SK-N-SH (cell line): ENCODE data around the gene PPP1R16B. TPM values are rescaled to one million over a fixed set of nuclear protein-coding genes. Genes with fewer than 3 reads are reported as not detected.

Experiments used
- CTCF ChIA-PET: fragments of 300-600, 350-600 bp; formaldehyde crosslinking; extraction: SDS; loops from one replicate; lab custom pipeline; 2021; lab: Yijun Ruan, JAX
- POLR2A ChIA-PET: fragments of 350-600 bp; sonication (Branson Sonifier 250); formaldehyde crosslinking; extraction: SDS; loops from one replicate; lab custom pipeline; 2020; ENCODE audit warnings: antibody characterized with exemption, inconsistent platforms; lab: Yijun Ruan, JAX
- DNase-seq: peaks from one replicate; pipeline ENCODE4 v3.0.0; 2012
- H2AFZ ChIP-seq: fragments of 200-600 bp; sonication (generic); 2 replicates; pipeline ENCODE4 v1.8.1; 2016; ENCODE audit warnings: antibody characterized with exemption, mild to moderate bottlenecking, low read depth
- H3F3A ChIP-seq: fragments of 200-600 bp; sonication (generic); replicated peaks from 2 replicates; pipeline ENCODE3; 2016; ENCODE audit warnings: antibody characterized with exemption, mild to moderate bottlenecking; ENCODE audit not compliant: insufficient read depth
- H3K27ac ChIP-seq, 2 experiments: fragments of 200-500 bp in 1 of 2; fragments of 200-600 bp in 1 of 2; sonication (Bioruptor generic) in 1 of 2; sonication (generic), shearing (Covaris generic) in 1 of 2; 2 replicates each; pipeline versions ENCODE4 v1.5.1 to v1.6.1; 2014 to 2016; ENCODE audit warnings: low read depth in 2 of 2, inconsistent platforms in 1 of 2, low read length in 1 of 2, mild to moderate bottlenecking in 1 of 2, mixed read lengths in 1 of 2
- H3K27me3 ChIP-seq: fragments of 200-600 bp; sonication (generic), shearing (Covaris generic); 2 replicates; pipeline ENCODE4 v1.6.1; 2016; ENCODE audit warnings: mixed run types; ENCODE audit not compliant: insufficient read depth
- H3K36me3 ChIP-seq, 2 experiments: fragments of 200-500 bp in 1 of 2; fragments of 200-600 bp in 1 of 2; sonication (Bioruptor generic) in 1 of 2; sonication (generic) in 1 of 2; replicated peaks in 1 of 2; 2 replicates each; pipeline versions ENCODE3 to v1.5.1; 2014 to 2016; ENCODE audit warnings: low read length in 1 of 2, mild to moderate bottlenecking in 1 of 2; ENCODE audit not compliant: insufficient read depth in 2 of 2, control insufficient read depth in 1 of 2
- H3K4me1 ChIP-seq, 2 experiments: fragments of 200-500 bp in 1 of 2; fragments of 200-600 bp in 1 of 2; sonication (Bioruptor generic) in 1 of 2; sonication (generic), shearing (Covaris generic) in 1 of 2; 2 replicates each; pipeline versions ENCODE4 v1.5.1 to v1.6.1; 2014 to 2016; ENCODE audit warnings: low read depth in 1 of 2, low read length in 1 of 2, mixed run types in 1 of 2; ENCODE audit not compliant: insufficient read depth in 2 of 2, control insufficient read depth in 1 of 2
- H3K4me2 ChIP-seq: fragments of 200-600 bp; sonication (generic), shearing (Covaris generic); 2 replicates; pipeline ENCODE4 v1.6.1; 2017; ENCODE audit warnings: mixed run types
- H3K4me3 ChIP-seq, 2 experiments: fragments of 200-500 bp in 1 of 2; fragments of 200-600 bp in 1 of 2; sonication (Bioruptor generic) in 1 of 2; sonication (generic), shearing (Covaris generic) in 1 of 2; 2 replicates each; pipeline versions ENCODE4 v1.5.1 to v1.8.1; 2014 to 2016; ENCODE audit warnings: low read depth in 2 of 2, inconsistent platforms in 1 of 2, low read length in 1 of 2, mild to moderate bottlenecking in 1 of 2, mixed read lengths in 1 of 2, moderate library complexity in 1 of 2
- H3K79me2 ChIP-seq: fragments of 200-600 bp; sonication (generic); 2 replicates; pipeline ENCODE4 v1.8.1; 2017; ENCODE audit warnings: mild to moderate bottlenecking; ENCODE audit not compliant: insufficient read depth
- H3K9ac ChIP-seq: fragments of 200-600 bp; sonication (generic); 2 replicates; pipeline ENCODE4 v1.6.1; 2017; ENCODE audit warnings: mixed run types
- H3K9me2 ChIP-seq: fragments of 200-600 bp; sonication (generic); 2 replicates; pipeline ENCODE4 v1.6.1; 2017; ENCODE audit warnings: mixed run types
- H3K9me3 ChIP-seq: fragments of 200-600 bp; sonication (generic); 2 replicates; pipeline ENCODE4 v1.6.1; 2017; ENCODE audit warnings: mixed run types, mild to moderate bottlenecking, moderate library complexity
- H4K20me1 ChIP-seq: fragments of 200-600 bp; sonication (generic); 2 replicates; pipeline ENCODE4 v1.6.1; 2017; ENCODE audit warnings: mild to moderate bottlenecking, mixed run types; ENCODE audit not compliant: insufficient read depth
- ELF1 ChIP-seq: IDR thresholded peaks from 2 replicates; pipeline ENCODE4 v1.4.0; 2012
- EP300 ChIP-seq, 2 experiments: IDR thresholded peaks; 2 replicates each; pipeline versions ENCODE4 v1.4.0 to v1.6.1; 2012; ENCODE audit warnings: borderline replicate concordance in 1 of 2, low read depth in 1 of 2, low read length in 1 of 2
- FOXM1 ChIP-seq: IDR thresholded peaks from 2 replicates; pipeline ENCODE4 v1.4.0; 2012; ENCODE audit warnings: low read depth, mild to moderate bottlenecking
- GABPA ChIP-seq: IDR thresholded peaks from 2 replicates; pipeline ENCODE4 v1.4.0; 2012; ENCODE audit warnings: low read depth, mild to moderate bottlenecking
- GATA2 ChIP-seq: sonication (generic); formaldehyde crosslinking; IDR thresholded peaks from 2 replicates; pipeline ENCODE4 v1.5.0; 2020; ENCODE audit warnings: mild to moderate bottlenecking, missing genetic modification reagents
- NRF1 ChIP-seq: IDR thresholded peaks from 2 replicates; pipeline ENCODE4 v1.6.1; 2012; ENCODE audit warnings: low read depth, mild to moderate bottlenecking, low read length
- POLR2AphosphoS5 ChIP-seq: IDR thresholded peaks from 2 replicates; pipeline ENCODE4 v1.6.1; 2012; ENCODE audit warnings: low read depth, low read length
- RAD21 ChIP-seq: IDR thresholded peaks from 2 replicates; pipeline ENCODE4 v1.6.1; 2012; ENCODE audit warnings: mild to moderate bottlenecking, low read length
- RCOR1 ChIP-seq: fragments of 150-350 bp; IDR thresholded peaks from 2 replicates; pipeline ENCODE4 v1.6.1; 2017; ENCODE audit warnings: antibody characterized with exemption, low read length
- RFX5 ChIP-seq: IDR thresholded peaks from 2 replicates; pipeline ENCODE4 v1.6.1; 2012; ENCODE audit warnings: mild to moderate bottlenecking, improper control_type of control experiment, low read length
- SIN3A ChIP-seq: IDR thresholded peaks from 2 replicates; pipeline ENCODE4 v1.6.1; 2012; ENCODE audit warnings: low read depth, mild to moderate bottlenecking, low read length, moderate library complexity, borderline replicate concordance
- SMC3 ChIP-seq: IDR thresholded peaks from 2 replicates; pipeline ENCODE4 v1.6.1; 2012; ENCODE audit warnings: low read depth, low read length, improper control_type of control experiment
- TCF12 ChIP-seq: IDR thresholded peaks from 2 replicates; pipeline ENCODE4 v1.4.0; 2012
- WGBS: methylation state at CpG from one replicate; pipeline ENCODE4 v1.1.6; 2017; ENCODE audit warnings: low lambda C conversion rate; 5-methylcytosine and 5-hydroxymethylcytosine counted together
- polyA plus RNA-seq, 3 experiments: library from polyadenylated mRNA; depleted of rRNA; stranded (reverse); fragments of >200 nt; gene quantifications; 2 replicates each; pipeline ENCODE4 v1.2.3, GENCODE V29; 2012
- TF ChIP-seq, protein P1 (sequence below): IDR thresholded peaks from 2 replicates; pipeline ENCODE4 v1.4.0; 2012; ENCODE audit warnings: low read depth, borderline replicate concordance
- TF ChIP-seq, protein P2 (sequence below): IDR thresholded peaks from 2 replicates; pipeline ENCODE4; 2012
- TF ChIP-seq, protein P3 (sequence below): fragments of 200-600 bp; sonication (generic); IDR thresholded peaks from 2 replicates; pipeline ENCODE4 v1.6.1; 2017; ENCODE audit warnings: antibody characterized with exemption, mild to moderate bottlenecking, moderate library complexity

The PPP1R16B gene
- polyA plus RNA-seq, 1 of the 3 experiments (the other 2 are of a cell fraction): 0.28 TPM

DNA sequence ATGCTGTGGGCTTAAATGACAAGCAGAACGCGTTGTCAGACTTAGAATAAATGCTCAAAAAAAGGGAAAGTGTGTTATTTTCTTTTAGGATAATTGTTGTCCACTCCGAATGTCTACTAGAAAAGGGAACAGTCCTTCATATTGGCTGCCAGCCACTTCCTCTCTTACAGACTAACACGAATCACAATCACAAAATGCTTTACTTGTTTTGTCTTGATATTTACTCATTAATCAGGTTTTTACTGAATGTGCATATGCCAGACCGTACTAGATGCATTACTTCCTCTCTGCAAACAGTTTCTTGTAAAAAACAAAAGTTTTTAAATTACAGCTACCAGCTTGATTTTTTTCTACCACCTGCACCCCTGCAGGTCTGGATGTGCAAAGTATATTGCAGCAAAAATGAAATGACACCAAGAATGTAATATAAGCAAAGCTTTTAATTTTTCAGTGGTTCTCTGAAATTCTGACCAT lies 157.5 kb downstream of the PPP1R16B start:
- Histone ChIP-seq H2AFZ (peak overlapping the region; percentile 85; the same call in 1 of the 2 replicates), H3K4me2 (peak overlapping the region; percentile 79), H3K9me3 (no peaks in the 10 kb centered on the region), H3K36me3 (peaks cover 7 to 13% of the 10 kb centered on the region in 2 experiments), H3K79me2 (peaks cover 57% of the 10 kb centered on the region), H3K4me1 (peaks cover 7 to 9% of the 10 kb centered on the region in 2 experiments; a peak in 3 of 4 replicates), H3K9me2 (no peaks in the 10 kb centered on the region), H3K4me3 (peak overlapping the region; percentile 93 to 100), H3K27ac (peak overlapping the region; percentile 89 to 93), H3F3A (peaks cover 10% of the 10 kb centered on the region), H3K9ac (peak overlapping the region; percentile 92), H3K27me3 (no peaks in the 10 kb centered on the region), H4K20me1 (no peaks in the 10 kb centered on the region)
- ChIA-PET CTCF (interaction anchor here (0.6 to 2.7 kb wide), 10 partner anchors 9 to 318 kb away, joined by 3 to 20 read pairs (median 4); partner anchors contain the start of gene FAM83D), POLR2A (interaction anchor here (0.9 to 1.7 kb wide), 4 partner anchors 10 to 289 kb away, joined by 3 to 20 read pairs (median 4); partner anchors contain the start of gene FAM83D)
- no peak for DNase-seq
- 9% methylated on average over 5 of the region's 5 CpGs for WGBS
- TF ChIP-seq NRF1 (no peak), FOXM1 (no peak), EP300 (IDR thresholded peaks at IDR 0.05; ENCODE audit: borderline replicate concordance in 1 of 2, low read depth in 1 of 2, low read length in 1 of 2) (no peak), SMC3 (no peak), GABPA (no peak), SIN3A (no peak), RFX5 (no peak), RCOR1 (no peak), TCF12 (no peak), POLR2AphosphoS5 (no peak), RAD21 (no peak)
- TF ChIP-seq, protein P1, sequence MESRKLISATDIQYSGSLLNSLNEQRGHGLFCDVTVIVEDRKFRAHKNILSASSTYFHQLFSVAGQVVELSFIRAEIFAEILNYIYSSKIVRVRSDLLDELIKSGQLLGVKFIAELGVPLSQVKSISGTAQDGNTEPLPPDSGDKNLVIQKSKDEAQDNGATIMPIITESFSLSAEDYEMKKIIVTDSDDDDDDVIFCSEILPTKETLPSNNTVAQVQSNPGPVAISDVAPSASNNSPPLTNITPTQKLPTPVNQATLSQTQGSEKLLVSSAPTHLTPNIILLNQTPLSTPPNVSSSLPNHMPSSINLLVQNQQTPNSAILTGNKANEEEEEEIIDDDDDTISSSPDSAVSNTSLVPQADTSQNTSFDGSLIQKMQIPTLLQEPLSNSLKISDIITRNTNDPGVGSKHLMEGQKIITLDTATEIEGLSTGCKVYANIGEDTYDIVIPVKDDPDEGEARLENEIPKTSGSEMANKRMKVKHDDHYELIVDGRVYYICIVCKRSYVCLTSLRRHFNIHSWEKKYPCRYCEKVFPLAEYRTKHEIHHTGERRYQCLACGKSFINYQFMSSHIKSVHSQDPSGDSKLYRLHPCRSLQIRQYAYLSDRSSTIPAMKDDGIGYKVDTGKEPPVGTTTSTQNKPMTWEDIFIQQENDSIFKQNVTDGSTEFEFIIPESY: no peak
- TF ChIP-seq, protein P2, sequence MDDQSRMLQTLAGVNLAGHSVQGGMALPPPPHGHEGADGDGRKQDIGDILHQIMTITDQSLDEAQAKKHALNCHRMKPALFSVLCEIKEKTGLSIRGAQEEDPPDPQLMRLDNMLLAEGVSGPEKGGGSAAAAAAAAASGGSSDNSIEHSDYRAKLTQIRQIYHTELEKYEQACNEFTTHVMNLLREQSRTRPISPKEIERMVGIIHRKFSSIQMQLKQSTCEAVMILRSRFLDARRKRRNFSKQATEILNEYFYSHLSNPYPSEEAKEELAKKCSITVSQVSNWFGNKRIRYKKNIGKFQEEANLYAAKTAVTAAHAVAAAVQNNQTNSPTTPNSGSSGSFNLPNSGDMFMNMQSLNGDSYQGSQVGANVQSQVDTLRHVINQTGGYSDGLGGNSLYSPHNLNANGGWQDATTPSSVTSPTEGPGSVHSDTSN: no peak

DNA sequence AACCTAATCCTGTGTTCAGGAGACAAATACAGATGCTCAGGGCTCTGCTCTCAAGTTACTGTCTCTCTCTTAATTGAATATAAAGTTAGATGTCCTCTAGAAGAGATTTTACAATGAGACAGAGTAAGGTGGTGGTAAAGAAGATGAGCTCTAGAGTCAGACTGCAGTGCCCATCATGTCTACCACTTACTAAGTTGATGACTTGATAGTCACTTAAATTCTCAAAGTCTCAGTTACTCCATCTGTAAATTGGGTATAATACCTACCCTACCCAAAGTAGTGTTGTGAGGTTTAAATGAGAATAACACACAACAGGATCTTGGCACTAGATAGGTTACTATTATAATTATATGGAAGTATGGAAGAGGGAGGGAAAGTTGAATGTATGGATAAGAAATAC lies 158.2 kb downstream of the PPP1R16B start:
- CTCF ChIA-PET: interaction anchor here (1.6 to 2.7 kb wide), 5 partner anchors 10 to 85 kb away, joined by 4 to 20 read pairs (median 7); partner anchors contain the start of gene FAM83D
- Histone ChIP-seq H3K4me1 (peaks cover 7 to 9% of the 10 kb centered on the region in 2 experiments; a peak in 3 of 4 replicates), H3K4me2 (peak overlapping the region; percentile 79), H2AFZ (no peak overlapping the region), H3F3A (peaks cover 10% of the 10 kb centered on the region), H3K9ac (no peak overlapping the region), H3K9me2 (no peaks in the 10 kb centered on the region), H3K27me3 (no peaks in the 10 kb centered on the region), H3K36me3 (peaks cover 7 to 13% of the 10 kb centered on the region in 2 experiments), H3K9me3 (no peaks in the 10 kb centered on the region), H3K4me3 (no peak overlapping the region), H3K27ac (no peak overlapping the region), H3K79me2 (peaks cover 64% of the 10 kb centered on the region), H4K20me1 (no peaks in the 10 kb centered on the region)
- TF ChIP-seq SIN3A: no peak
- TF ChIP-seq, protein P3, sequence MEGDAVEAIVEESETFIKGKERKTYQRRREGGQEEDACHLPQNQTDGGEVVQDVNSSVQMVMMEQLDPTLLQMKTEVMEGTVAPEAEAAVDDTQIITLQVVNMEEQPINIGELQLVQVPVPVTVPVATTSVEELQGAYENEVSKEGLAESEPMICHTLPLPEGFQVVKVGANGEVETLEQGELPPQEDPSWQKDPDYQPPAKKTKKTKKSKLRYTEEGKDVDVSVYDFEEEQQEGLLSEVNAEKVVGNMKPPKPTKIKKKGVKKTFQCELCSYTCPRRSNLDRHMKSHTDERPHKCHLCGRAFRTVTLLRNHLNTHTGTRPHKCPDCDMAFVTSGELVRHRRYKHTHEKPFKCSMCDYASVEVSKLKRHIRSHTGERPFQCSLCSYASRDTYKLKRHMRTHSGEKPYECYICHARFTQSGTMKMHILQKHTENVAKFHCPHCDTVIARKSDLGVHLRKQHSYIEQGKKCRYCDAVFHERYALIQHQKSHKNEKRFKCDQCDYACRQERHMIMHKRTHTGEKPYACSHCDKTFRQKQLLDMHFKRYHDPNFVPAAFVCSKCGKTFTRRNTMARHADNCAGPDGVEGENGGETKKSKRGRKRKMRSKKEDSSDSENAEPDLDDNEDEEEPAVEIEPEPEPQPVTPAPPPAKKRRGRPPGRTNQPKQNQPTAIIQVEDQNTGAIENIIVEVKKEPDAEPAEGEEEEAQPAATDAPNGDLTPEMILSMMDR: no peak
- no peak for TF ChIP-seq TCF12
- no peak for TF ChIP-seq EP300 (IDR thresholded peaks at IDR 0.05; ENCODE audit: borderline replicate concordance in 1 of 2, low read depth in 1 of 2, low read length in 1 of 2)
- TF ChIP-seq GABPA: no peak
- TF ChIP-seq GATA2 (CRISPR knock-in tag): no peak
- no peak for TF ChIP-seq ELF1
- no peak for DNase-seq
- POLR2A ChIA-PET: no interaction called here
